ENCODE measurements around the gene TRIM26.

DNA sequence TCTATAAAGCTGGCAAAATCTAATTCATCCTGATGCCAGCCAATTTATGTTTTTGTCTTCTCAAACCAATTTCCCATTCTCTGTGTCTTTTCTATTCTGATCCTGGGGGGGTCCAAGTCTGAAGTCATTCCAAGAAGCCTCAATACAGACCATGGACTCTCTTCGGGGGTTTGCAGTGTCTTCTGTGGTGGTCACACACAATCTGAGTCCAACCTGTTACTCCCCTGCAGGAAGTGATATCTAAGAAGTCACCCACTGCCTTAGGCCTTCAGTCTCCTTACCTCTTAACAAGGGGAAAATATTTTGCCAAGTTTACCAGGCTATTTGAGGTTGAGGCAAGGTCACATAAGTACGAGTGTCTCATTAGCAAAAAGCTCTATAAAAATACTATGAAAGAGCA is 1.9 kb downstream of the TRIM26 start:
- TF ChIP-seq POLR2A (IDR thresholded peaks at IDR 0.05) = no peak
- TF ChIP-seq, protein P1, sequence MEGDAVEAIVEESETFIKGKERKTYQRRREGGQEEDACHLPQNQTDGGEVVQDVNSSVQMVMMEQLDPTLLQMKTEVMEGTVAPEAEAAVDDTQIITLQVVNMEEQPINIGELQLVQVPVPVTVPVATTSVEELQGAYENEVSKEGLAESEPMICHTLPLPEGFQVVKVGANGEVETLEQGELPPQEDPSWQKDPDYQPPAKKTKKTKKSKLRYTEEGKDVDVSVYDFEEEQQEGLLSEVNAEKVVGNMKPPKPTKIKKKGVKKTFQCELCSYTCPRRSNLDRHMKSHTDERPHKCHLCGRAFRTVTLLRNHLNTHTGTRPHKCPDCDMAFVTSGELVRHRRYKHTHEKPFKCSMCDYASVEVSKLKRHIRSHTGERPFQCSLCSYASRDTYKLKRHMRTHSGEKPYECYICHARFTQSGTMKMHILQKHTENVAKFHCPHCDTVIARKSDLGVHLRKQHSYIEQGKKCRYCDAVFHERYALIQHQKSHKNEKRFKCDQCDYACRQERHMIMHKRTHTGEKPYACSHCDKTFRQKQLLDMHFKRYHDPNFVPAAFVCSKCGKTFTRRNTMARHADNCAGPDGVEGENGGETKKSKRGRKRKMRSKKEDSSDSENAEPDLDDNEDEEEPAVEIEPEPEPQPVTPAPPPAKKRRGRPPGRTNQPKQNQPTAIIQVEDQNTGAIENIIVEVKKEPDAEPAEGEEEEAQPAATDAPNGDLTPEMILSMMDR (IDR thresholded peaks at IDR 0.05) = no peak
- TF ChIP-seq EP300 (IDR thresholded peaks at IDR 0.05; ENCODE audit: low read depth) = no peak
- no peak for TF ChIP-seq POLR2AphosphoS5 (IDR thresholded peaks at IDR 0.05)

Data from transverse colon (tissue), 4 donors.